ENCODE results near the gene TRIM39.

TRIM39 gene

GRCh38 chr6:30327232-30327746 is 562 bp downstream of the TRIM39 start:
- no peak for DNase-seq (ENCODE audit: low read depth)

- DNase-seq (ENCODE audit: low read depth): no peak
Measured at GRCh38 chr6:30328397-30328796, 1.7 kb downstream of the TRIM39 start.

DNA sequence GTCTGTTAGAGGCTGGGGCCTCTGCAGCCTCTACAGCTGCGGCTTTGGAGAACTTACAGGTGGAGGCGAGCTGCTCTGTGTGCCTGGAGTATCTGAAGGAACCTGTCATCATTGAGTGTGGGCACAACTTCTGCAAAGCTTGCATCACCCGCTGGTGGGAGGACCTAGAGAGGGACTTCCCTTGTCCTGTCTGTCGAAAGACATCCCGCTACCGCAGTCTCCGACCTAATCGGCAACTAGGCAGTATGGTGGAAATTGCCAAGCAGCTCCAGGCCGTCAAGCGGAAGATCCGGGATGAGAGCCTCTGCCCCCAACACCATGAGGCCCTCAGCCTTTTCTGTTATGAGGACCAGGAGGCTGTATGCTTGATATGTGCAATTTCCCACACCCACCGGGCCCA is 2.6 kb downstream of the TRIM39 start:
- DNase-seq (ENCODE audit: low read depth): no peak

- no peak for DNase-seq (ENCODE audit: low read depth)
Measured at GRCh38 chr6:30331981-30332380, 5.3 kb downstream of the TRIM39 start.

DNA sequence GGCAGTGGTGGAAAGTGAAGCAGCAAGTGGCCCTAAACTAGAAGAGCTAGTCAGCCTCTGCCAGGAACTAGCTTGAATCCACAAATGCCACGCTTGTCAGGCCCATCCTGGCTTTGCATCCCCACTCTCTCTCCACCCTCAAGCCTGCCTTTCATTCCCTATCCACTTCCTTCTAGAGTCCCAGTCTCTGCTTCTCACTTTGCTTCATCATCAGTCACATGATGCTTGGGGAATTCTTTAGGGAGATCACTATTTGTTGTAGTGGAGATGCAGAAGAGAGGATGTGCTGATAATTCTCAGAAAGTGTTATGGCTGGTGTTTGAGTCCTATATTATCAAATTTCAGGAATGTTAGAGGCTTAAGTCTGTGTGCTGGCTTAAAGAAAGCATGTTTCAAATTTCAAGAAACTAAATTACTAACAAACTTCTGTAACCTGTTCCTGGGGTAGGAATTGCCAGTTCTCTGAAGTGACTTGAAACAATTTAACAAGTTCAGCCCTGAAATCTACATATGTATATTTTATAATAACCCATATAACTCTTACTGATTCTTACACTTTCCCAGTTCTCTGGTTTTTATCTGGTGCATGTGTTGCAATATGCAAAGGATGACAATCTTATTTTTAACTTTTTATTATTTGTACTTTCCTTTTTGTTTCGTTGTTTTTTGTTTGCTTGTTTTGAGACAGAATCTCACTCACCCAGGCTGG is 7.5 kb downstream of the TRIM39 start:
- no peak for DNase-seq (ENCODE audit: low read depth)

DNA sequence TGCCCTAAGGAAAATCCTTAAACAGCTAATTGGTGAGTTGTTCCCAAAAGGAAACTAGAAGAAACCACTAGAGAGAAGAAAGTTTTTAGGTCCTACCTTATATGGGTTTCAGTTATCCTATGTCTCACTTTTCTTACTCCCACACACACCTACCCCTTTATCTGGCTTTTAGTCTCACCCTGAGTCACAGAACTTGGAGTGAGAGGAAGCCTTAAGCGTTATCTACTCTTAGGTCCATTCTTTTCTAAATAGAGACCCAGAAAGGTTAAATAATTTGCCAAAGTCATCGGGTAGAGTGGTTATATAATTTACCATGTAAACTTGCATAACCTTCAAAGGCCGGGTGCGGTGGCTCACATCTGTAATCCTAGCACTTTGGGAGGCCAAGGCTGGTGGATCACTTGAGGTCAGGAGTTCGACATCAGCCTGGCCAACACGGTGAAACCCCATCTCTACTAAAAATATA is 13.9 kb downstream of the TRIM39 start:
- DNase-seq (ENCODE audit: low read depth): no peak

DNA sequence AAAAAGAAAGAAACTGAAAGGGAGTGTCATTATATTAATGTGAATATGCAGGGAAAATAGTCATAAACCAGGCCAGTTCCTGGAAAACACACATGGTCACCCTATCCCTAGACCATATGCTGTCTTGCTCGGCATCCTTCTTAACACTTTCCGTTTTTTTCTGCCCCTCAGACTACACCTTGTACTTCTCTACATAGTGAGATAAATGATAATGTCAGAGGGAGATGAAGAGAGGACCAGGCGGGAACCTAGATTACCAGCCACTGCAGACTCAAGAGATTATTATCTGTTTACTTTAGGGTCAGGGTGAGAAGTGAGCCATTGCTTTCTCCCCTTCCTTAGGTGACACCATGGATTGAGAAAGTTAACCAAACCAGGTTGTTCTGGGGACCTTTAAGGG is 14.5 kb downstream of the TRIM39 start:
- DNase-seq (ENCODE audit: low read depth): no peak

- no peak for DNase-seq (ENCODE audit: low read depth)
Measured at GRCh38 chr6:30341728-30342127, 15.0 kb downstream of the TRIM39 start.

- DNase-seq (ENCODE audit: low read depth): no peak
Measured at GRCh38 chr6:30344191-30344867, 17.6 kb downstream of the TRIM39 start.

GRCh38 chr6:30344868-30345671 is 18.3 kb downstream of the TRIM39 start, which contains the start of gene RPP21:
TSS of gene RPP21 (plus strand) at chr6:30345156. CDS start at chr6:30345172, 16 bp downstream.
- peak; percentile 81 for DNase-seq (ENCODE audit: low read depth)

- no peak for DNase-seq (ENCODE audit: low read depth)
Measured at GRCh38 chr6:30345852-30346251, 19.1 kb downstream of the TRIM39 start.

- no peak for DNase-seq (ENCODE audit: low read depth)
Measured at GRCh38 chr6:30348957-30349356, 22.2 kb downstream of the TRIM39 start.

DNA sequence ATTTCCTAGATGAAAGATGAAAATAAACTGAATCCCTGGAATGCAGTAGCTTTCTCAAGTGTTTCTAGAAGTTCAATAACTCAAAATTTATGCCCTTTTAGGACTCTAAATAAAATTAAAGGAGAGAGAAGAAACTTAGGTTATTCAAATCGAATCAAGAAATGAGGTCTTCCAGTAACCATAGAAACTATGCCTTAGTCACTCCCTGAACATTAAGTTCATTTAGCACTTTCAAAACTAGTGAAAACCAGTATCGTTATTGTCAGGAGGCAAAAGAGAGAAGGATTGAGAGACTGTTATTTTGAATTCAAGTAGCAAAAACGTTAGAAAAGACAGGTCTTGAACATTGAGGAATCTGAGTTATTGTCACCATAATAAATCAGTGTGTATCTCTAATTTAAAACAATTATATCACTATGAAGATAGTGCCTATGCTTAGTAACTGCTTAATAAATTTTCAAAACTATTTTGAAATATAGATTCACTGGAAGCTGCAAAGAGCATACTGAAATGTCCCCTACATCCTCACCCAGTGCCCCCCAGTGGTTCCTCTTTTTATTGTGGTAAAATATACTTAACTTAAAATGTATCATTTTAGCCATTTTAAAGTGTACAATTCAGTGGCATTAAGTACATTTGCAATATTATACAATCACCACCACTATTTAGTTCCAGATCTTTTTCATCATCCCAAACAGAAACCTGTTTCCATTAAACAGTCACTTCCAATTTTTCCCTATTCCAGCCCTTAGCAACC is 22.9 kb downstream of the TRIM39 start:
- no peak for DNase-seq (ENCODE audit: low read depth)

- DNase-seq (ENCODE audit: low read depth): no peak
Measured at GRCh38 chr6:30350524-30350923, 23.8 kb downstream of the TRIM39 start.

GRCh38 chr6:30352550-30352949 is 25.8 kb downstream of the TRIM39 start:
- no peak for DNase-seq (ENCODE audit: low read depth)

DNA sequence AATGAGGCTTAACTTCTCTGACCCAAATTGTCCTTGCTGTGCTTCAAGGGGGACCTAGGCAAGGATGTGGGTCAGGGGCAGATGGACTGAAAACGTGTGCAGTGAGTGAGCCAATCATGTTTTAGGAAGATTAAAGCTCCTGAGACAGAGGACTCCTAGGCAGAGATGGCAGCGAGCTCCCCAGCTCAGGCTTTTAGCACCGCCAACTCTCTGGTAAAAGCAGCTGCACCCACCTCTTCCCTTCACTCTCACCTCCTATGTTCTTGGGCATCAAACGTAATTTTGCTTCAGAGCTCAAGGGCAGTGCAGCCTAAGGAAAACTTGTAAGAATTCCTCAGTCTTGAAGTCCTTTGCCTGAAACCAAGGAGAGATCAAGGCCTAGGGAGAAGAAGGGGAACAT is 28.6 kb downstream of the TRIM39 start:
- no peak for DNase-seq (ENCODE audit: low read depth)

- DNase-seq (ENCODE audit: low read depth): no peak
Measured at GRCh38 chr6:30356536-30356935, 29.8 kb downstream of the TRIM39 start.

DNA sequence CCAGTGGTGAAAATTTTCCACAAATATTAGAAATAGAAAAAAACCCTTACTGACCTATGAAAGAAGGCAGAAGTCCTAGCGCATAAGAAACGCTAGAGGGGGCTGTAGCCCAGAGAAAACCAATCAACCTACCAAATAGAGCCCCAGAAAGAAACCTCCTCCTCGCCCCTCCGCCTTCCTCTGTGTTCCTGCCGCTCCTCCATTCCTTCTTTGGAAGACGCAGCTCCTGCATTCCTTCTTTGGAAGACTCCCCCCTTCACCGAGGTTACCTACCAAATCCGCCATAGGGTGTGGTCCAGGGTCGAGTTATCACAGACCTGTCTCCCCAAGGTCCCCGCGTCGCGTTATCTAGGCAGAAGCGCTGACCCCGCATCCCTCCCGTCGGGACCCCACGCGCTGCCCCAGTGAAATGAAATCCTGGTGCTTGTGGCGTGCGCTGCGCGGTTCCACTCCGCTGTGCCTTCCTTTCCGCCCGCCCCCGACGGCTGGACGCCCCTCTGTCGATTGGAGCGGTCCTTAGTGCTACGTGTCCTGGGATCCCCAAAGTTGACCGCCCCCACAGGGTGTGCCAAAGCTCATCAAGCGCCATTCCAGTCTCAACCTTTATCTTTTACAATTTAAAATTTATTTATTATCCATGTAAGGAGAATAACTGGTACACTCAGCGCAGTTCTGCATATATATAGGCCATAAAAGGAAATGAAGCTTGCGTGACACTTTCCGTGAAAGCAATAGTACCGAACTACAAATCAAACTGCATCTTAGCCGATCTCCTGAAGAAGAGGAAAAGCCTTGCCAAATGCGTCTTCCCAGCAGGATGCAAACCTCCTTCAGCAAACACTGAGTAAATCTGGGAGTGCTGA is 31.2 kb downstream of the TRIM39 start:
- DNase-seq (ENCODE audit: low read depth): no peak

- no peak for DNase-seq (ENCODE audit: low read depth)
Measured at GRCh38 chr6:30359276-30359675, 32.5 kb downstream of the TRIM39 start.

DNA sequence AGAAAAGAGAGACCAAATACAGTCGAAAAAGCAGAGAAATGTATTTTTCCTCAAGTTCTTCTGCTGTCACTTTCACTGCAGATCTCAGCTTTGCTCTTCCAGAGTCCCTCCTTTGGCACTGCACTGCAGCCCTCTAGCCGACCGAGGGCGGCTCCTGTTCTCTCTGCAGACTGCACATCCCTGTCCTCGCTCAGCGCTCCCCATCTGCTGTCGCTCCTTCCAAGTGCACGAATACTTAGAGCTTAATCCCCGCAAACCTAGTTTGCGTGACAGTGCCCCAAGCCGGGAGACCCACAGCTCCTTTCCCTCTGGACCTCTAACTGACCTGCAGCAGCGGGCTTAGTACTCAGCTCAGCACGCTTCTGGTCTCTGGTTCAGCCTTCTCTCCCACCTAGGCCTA is 33.4 kb downstream of the TRIM39 start:
- DNase-seq (ENCODE audit: low read depth): no peak

DNA sequence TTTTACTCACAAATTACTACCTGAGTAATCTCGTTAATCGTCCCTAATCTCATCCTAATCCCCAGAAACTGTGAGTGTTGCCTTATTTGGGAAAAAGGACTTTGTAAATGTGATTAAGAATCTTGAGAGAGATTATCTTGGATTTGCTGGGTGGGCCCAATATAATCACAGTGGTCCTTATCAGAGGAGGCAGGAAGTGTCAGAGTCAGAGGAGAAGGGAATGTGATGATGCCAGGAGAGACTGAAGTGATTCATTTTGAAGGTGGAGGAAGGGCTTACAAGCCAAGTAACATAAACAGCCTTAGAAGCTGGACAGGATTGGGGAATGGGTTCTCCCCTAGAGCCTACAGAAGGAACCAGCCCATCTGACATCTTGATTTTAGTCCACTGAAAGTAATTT is 34.9 kb downstream of the TRIM39 start:
- DNase-seq (ENCODE audit: low read depth): no peak

Data from activated T-helper 1 cell treated with Interleukin-2 at 50 U/mL for 16 hours (primary cell).